Upper lobe of left lung (tissue), 6 donors: ENCODE data around the gene ATP9B. TPM values are rescaled to one million over a fixed set of nuclear protein-coding genes. Genes with fewer than 3 reads are reported as not detected.
A peak's percentile ranks its signal among the peaks of the same experiment; 100 is the strongest.

Experiments
- ATAC-seq, 2 donors: fragments of 200-7000 bp; cut with Tn5 transposase; one replicate each; pipeline ENCODE4 v1.9.1; 2022; ENCODE audit warnings: mild to moderate bottlenecking in 2 of 2, moderate library complexity in 2 of 2; ENCODE audit not compliant: low FRiP score in 2 of 2
- DNase-seq, 2 donors: peaks; one replicate each; pipeline ENCODE4 v3.0.0-alpha.2; 2019 to 2020
- H3K27ac ChIP-seq, 4 donors: fragments of 200-600 bp; sonication (generic); one replicate each; pipeline ENCODE4 v1.5.1; 2016 to 2019
- H3K27me3 ChIP-seq, 4 donors: fragments of 200-600 bp; sonication (generic); one replicate each; pipeline ENCODE4 v1.5.1; 2017 to 2019
- H3K36me3 ChIP-seq, 4 donors: fragments of 200-600 bp; sonication (generic); one replicate each; pipeline ENCODE4 v1.5.1; 2016 to 2019
- H3K4me1 ChIP-seq, 4 donors: fragments of 200-600 bp; sonication (generic); one replicate each; pipeline ENCODE4 v1.5.1; 2018 to 2019
- H3K4me3 ChIP-seq, 4 donors: fragments of 200-600 bp; sonication (generic); one replicate each; pipeline ENCODE4 v1.5.1; 2017 to 2019; ENCODE audit warnings: mild to moderate bottlenecking in 2 of 4, moderate library complexity in 1 of 4
- H3K9me3 ChIP-seq, 4 donors: fragments of 200-600 bp; sonication (generic); one replicate each; pipeline ENCODE4 v1.5.1; 2018 to 2019
- EP300 ChIP-seq, 4 donors: sonication (generic); formaldehyde crosslinking; IDR thresholded peaks; one replicate each; pipeline ENCODE4 v1.5.1; 2017; ENCODE audit warnings: antibody characterized with exemption in 4 of 4, control low read depth in 2 of 4
- POLR2A ChIP-seq, 4 donors: fragments of 450-650 bp; IDR thresholded peaks; one replicate each; pipeline ENCODE4 v1.5.1; 2016 to 2017; ENCODE audit warnings: antibody characterized with exemption in 4 of 4, mild to moderate bottlenecking in 2 of 4
- POLR2AphosphoS5 ChIP-seq, 2 donors: sonication (generic); formaldehyde crosslinking; IDR thresholded peaks; one replicate each; pipeline ENCODE4 v1.5.1; 2017; ENCODE audit warnings: antibody characterized with exemption in 2 of 2
- WGBS, 2 donors: methylation state at CpG; one replicate each; pipeline ENCODE4 v1.1.5; 2017 to 2018; 5-methylcytosine and 5-hydroxymethylcytosine counted together
- total RNA-seq, 6 donors: library from RNA; depleted of rRNA in 4 of 6; stranded (reverse); fragments of >200 nt in 4 of 6; gene quantifications; one replicate each; pipeline versions ENCODE4 v1.1.0 to v1.2.1, GENCODE V29; 2016 to 2021
- TF ChIP-seq, protein P1 (sequence below), 6 experiments: fragments of 450-650 bp in 4 of 6; fragments of 200-600 bp in 2 of 6; sonication (generic) in 2 of 6; IDR thresholded peaks; one replicate each; pipeline ENCODE4 v1.5.1; 2016 to 2019; ENCODE audit warnings: antibody characterized with exemption in 6 of 6
- donor health status: DM: no; HTN: no; CAD: no; lungs with moderate emphysema.
- donor health status: DM: no; HTN: yes; CAD: no; lungs with severe emphysema.

ATP9B gene
- total RNA-seq, 6 donors from 2014 or later = 29.8 to 124 (median 49.2) TPM

DNA sequence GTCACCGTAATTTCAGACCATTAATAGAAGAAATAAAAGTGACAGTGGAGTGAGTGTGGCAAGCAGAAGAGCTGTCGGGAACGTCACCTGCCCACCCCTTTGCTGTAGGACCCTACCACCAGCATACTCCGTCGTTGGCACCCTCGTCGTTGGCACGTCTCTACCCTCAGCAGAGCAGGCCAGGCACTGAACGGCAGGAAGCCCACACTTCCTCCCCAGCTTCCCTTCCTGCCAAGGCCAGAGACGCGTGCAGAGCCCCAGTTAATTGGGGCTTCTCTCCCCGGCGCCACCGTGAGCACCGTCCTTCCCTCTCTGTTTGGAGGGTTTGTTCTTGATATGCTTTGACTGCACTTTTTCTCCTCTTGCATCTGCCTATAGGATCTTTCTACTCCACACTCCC lies 299.5 kb downstream of the ATP9B start:
- Histone ChIP-seq H3K27me3 (no peaks in the 10 kb centered on the region), H3K4me1 (peaks cover 0 to 12% (median 3%) of the 10 kb centered on the region in 4 donors), H3K27ac (no peak overlapping the region), H3K36me3 (peaks cover 0 to 11% (median 2%) of the 10 kb centered on the region in 4 donors), H3K4me3 (no peak overlapping the region), H3K9me3 (no peaks in the 10 kb centered on the region)
- DNase-seq = no peak
- no peak for ATAC-seq
- TF ChIP-seq POLR2A (IDR thresholded peaks at IDR 0.05) (no peak), EP300 (IDR thresholded peaks at IDR 0.05) (no peak), POLR2AphosphoS5 (IDR thresholded peaks at IDR 0.05) (no peak)
- TF ChIP-seq, protein P1, sequence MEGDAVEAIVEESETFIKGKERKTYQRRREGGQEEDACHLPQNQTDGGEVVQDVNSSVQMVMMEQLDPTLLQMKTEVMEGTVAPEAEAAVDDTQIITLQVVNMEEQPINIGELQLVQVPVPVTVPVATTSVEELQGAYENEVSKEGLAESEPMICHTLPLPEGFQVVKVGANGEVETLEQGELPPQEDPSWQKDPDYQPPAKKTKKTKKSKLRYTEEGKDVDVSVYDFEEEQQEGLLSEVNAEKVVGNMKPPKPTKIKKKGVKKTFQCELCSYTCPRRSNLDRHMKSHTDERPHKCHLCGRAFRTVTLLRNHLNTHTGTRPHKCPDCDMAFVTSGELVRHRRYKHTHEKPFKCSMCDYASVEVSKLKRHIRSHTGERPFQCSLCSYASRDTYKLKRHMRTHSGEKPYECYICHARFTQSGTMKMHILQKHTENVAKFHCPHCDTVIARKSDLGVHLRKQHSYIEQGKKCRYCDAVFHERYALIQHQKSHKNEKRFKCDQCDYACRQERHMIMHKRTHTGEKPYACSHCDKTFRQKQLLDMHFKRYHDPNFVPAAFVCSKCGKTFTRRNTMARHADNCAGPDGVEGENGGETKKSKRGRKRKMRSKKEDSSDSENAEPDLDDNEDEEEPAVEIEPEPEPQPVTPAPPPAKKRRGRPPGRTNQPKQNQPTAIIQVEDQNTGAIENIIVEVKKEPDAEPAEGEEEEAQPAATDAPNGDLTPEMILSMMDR (IDR thresholded peaks at IDR 0.05) = no peak
- WGBS, 2 donors = 53 to 57% methylated on average over 15 of the region's 15 CpGs

DNA sequence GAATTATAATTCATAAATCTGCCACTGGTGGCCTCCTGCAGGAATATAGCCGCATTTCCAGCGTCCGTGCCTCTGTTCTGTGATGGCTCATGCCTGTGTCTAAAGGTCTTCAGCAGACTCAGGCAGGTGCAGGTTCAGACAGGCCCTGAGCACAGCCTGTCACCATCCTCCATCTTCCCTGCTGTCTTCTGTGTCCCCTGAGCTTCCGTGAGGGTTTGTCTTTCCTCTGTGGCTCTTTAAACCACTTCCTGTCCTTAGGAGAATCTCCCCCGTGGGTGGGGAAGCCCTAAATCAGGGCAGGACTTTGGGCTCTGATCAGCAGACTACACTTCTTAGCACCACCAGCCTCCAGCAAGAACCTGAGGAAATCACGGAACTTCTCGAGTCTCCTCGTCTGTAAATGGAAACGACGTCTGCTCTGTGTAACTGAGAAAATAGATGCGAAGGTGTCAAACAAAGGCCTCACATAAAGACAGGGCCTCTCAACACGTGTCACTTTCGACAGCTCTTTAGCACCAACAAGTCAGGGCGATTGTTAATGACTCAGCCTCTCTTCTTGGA lies 302.4 kb downstream of the ATP9B start:
- Histone ChIP-seq H3K27ac (no peak overlapping the region), H3K4me3 (no peak overlapping the region), H3K9me3 (no peaks in the 10 kb centered on the region), H3K27me3 (no peaks in the 10 kb centered on the region), H3K36me3 (peaks cover 0 to 19% (median 6%) of the 10 kb centered on the region in 4 donors), H3K4me1 (peaks cover 0 to 12% (median 3%) of the 10 kb centered on the region in 4 donors)
- no peak for TF ChIP-seq POLR2AphosphoS5 (IDR thresholded peaks at IDR 0.05)
- TF ChIP-seq EP300 (IDR thresholded peaks at IDR 0.05) = no peak
- TF ChIP-seq POLR2A (IDR thresholded peaks at IDR 0.05) = no peak
- TF ChIP-seq, protein P1 (IDR thresholded peaks at IDR 0.05) = no peak
- DNase-seq (no peak), ATAC-seq (no peak)
- WGBS, 2 donors = 82 to 83% methylated on average over 14 of the region's 14 CpGs

DNA sequence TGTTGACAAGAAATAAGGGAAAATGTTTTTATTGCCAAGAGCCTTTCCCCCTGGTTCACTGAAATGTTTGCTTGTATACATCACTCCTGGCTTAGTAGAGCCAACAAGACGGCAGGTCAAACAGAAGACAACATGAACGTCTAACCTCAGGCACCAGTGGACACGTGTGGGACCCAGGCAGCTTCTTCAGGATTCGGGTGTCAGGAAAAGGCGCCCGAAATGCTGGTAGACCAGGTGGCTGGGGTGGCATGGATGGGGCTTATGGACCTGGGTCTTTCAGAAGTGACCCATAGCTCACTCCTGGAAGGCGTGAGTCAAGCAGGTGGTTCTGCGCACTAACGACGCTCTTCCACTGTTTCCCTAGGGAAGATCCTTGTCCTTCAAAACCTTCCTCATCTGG lies 303.3 kb downstream of the ATP9B start:
- Histone ChIP-seq H3K4me3 (no peak overlapping the region), H3K27me3 (no peaks in the 10 kb centered on the region), H3K4me1 (peaks cover 0 to 12% (median 3%) of the 10 kb centered on the region in 4 donors), H3K9me3 (no peaks in the 10 kb centered on the region), H3K27ac (no peak overlapping the region), H3K36me3 (peaks cover 5 to 27% (median 10%) of the 10 kb centered on the region in 4 donors)
- WGBS, 2 donors = 83 to 88% methylated on average over 10 of the region's 10 CpGs
- no peak for ATAC-seq
- TF ChIP-seq EP300 (IDR thresholded peaks at IDR 0.05) (no peak), POLR2A (IDR thresholded peaks at IDR 0.05) (no peak), POLR2AphosphoS5 (IDR thresholded peaks at IDR 0.05) (no peak)
- TF ChIP-seq, protein P1 (IDR thresholded peaks at IDR 0.05) = no peak
- no peak for DNase-seq

DNA sequence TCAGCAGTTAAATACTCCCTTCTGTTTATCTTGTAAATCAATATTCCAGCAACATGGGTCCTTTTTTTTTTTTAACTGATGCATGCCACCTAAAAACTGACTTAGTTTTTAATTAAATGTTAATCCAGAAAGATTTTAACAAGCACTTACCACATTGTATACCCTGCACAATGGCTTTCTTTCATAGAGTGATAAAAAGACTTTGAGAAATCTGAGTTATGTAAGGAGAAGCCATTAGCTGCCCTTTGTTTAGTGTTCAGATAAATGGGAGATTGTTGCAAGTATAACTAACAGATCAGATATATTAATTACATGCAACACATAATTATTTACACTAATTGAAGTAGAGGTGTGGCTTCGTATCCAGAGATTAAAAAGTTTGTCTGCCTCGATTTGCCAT lies 303.8 kb downstream of the ATP9B start:
- Histone ChIP-seq H3K36me3 (peaks cover 5 to 32% (median 14%) of the 10 kb centered on the region in 4 donors), H3K4me3 (no peak overlapping the region), H3K9me3 (no peaks in the 10 kb centered on the region), H3K27me3 (no peaks in the 10 kb centered on the region), H3K27ac (no peak overlapping the region), H3K4me1 (peaks cover 0 to 11% (median 3%) of the 10 kb centered on the region in 4 donors)
- WGBS, 2 donors = 86 to 92% methylated on average over 2 of the region's 2 CpGs
- ATAC-seq (no peak), DNase-seq (no peak)
- TF ChIP-seq EP300 (IDR thresholded peaks at IDR 0.05) = no peak
- TF ChIP-seq POLR2A (IDR thresholded peaks at IDR 0.05) = no peak
- TF ChIP-seq, protein P1 (IDR thresholded peaks at IDR 0.05) = no peak
- no peak for TF ChIP-seq POLR2AphosphoS5 (IDR thresholded peaks at IDR 0.05)

DNA sequence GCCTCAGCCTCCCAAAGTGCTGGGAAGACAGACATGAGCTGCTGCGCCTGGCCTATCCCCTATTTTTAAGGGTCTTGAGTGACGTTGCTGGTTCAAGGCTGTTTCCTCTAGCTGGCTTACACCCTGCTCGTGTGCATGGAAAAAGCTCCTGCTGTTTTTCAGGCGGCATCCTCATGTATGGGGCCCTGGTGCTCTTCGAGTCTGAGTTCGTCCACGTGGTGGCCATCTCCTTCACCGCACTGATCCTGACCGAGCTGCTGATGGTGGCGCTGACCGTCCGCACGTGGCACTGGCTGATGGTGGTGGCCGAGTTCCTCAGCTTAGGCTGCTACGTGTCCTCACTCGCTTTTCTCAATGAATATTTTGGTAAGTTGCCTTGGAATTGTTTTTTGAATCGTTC lies 304.5 kb downstream of the ATP9B start:
- Histone ChIP-seq H3K36me3 (peaks cover 5 to 37% (median 14%) of the 10 kb centered on the region in 4 donors), H3K4me3 (no peak overlapping the region), H3K27ac (no peak overlapping the region), H3K9me3 (no peaks in the 10 kb centered on the region), H3K27me3 (no peaks in the 10 kb centered on the region), H3K4me1 (peaks cover 0 to 4% (median 2%) of the 10 kb centered on the region in 4 donors)
- ATAC-seq (no peak), DNase-seq (peak in 1 of 2 donors; percentile 42)
- 94 to 97% methylated on average over 17 of the region's 17 CpGs for WGBS, 2 donors
- TF ChIP-seq, protein P1 (IDR thresholded peaks at IDR 0.05) = no peak
- TF ChIP-seq EP300 (IDR thresholded peaks at IDR 0.05) (no peak), POLR2AphosphoS5 (IDR thresholded peaks at IDR 0.05) (no peak), POLR2A (IDR thresholded peaks at IDR 0.05) (no peak)
